Keratinocyte (primary cell): Measurements from ENCODE around the gene CUZD1. TPM values are rescaled to one million over a fixed set of nuclear protein-coding genes. Genes with fewer than 3 reads are reported as not detected.

Experiments
- DNase-seq: peaks from one replicate; pipeline ENCODE4 v3.0.0-alpha.2; 2011; ENCODE audit warnings: low read depth, missing footprints, low spot score
- FAIRE-seq: peaks from 2 replicates; lab custom pipeline; 2011; peaks lifted over from hg19 to GRCh38; lab: Jason Lieb, UNC
- H2AFZ ChIP-seq: 2 replicates; pipeline ENCODE4 v1.6.0; 2012; ENCODE audit warnings: low read length, control low read depth, inconsistent platforms; ENCODE audit not compliant: control insufficient read depth
- H3K27ac ChIP-seq: 2 replicates; pipeline ENCODE4 v1.5.1; 2011; ENCODE audit warnings: low read length; ENCODE audit not compliant: control insufficient read depth, insufficient read depth
- H3K27me3 ChIP-seq: 3 replicates; pipeline ENCODE4 v1.6.0; 2011; ENCODE audit warnings: low read length; ENCODE audit not compliant: control insufficient read depth, insufficient read depth; ENCODE audit errors: extremely low read depth
- H3K36me3 ChIP-seq, 2 experiments: 2 replicates in 1 of 2; 3 replicates in 1 of 2; pipeline ENCODE4 v1.5.1; 2011; ENCODE audit warnings: low read length in 2 of 2, mild to moderate bottlenecking in 1 of 2; ENCODE audit not compliant: control insufficient read depth in 2 of 2, insufficient read depth in 2 of 2; ENCODE audit errors: extremely low read depth in 1 of 2
- H3K4me1 ChIP-seq: 3 replicates; pipeline ENCODE4 v1.5.1; 2011; ENCODE audit warnings: low read length; ENCODE audit not compliant: control insufficient read depth, insufficient read depth; ENCODE audit errors: extremely low read depth
- H3K4me2 ChIP-seq: 3 replicates; pipeline ENCODE4 v1.6.0; 2011; ENCODE audit warnings: low read depth, low read length; ENCODE audit not compliant: control insufficient read depth, insufficient read depth; ENCODE audit errors: extremely low read depth
- H3K4me3 ChIP-seq, 3 experiments: fragments of 200-600 bp in 1 of 3; sonication (generic) in 1 of 3; 2 replicates in 2 of 3; 3 replicates in 1 of 3; pipeline ENCODE4 v1.5.1; 2011 to 2016; ENCODE audit warnings: low read length in 3 of 3, mild to moderate bottlenecking in 3 of 3, control low read depth in 2 of 3, inconsistent platforms in 1 of 3, low read depth in 1 of 3, mixed read lengths in 1 of 3, mixed run types in 1 of 3, moderate library complexity in 1 of 3; ENCODE audit not compliant: control insufficient read depth in 2 of 3, insufficient read depth in 2 of 3; ENCODE audit errors: extremely low read depth in 1 of 3
- H3K79me2 ChIP-seq: 2 replicates; pipeline ENCODE4 v1.6.0; 2012; ENCODE audit warnings: low read length; ENCODE audit not compliant: control insufficient read depth, insufficient read depth
- H3K9ac ChIP-seq: 3 replicates; pipeline ENCODE4 v1.6.0; 2011; ENCODE audit warnings: low read length; ENCODE audit not compliant: control insufficient read depth, insufficient read depth; ENCODE audit errors: extremely low read depth
- H3K9me1 ChIP-seq: 3 replicates; pipeline ENCODE4 v1.6.0; 2011; ENCODE audit warnings: low read length; ENCODE audit not compliant: control insufficient read depth, insufficient read depth; ENCODE audit errors: extremely low read depth
- H3K9me3 ChIP-seq: 2 replicates; pipeline ENCODE4 v1.5.1; 2012; ENCODE audit warnings: low read depth, low read length; ENCODE audit not compliant: control insufficient read depth
- H4K20me1 ChIP-seq: 3 replicates; pipeline ENCODE4 v1.6.0; 2011; ENCODE audit warnings: low read length; ENCODE audit not compliant: control insufficient read depth, insufficient read depth; ENCODE audit errors: extremely low read depth
- CTCF ChIP-seq, 3 experiments: IDR thresholded peaks in 1 of 3; conservative IDR thresholded peaks in 1 of 3; optimal IDR thresholded peaks in 1 of 3; 2 replicates in 2 of 3; 3 replicates in 1 of 3; pipeline versions ENCODE3 to v1.5.1; 2011; ENCODE audit warnings: low read length in 3 of 3, mild to moderate bottlenecking in 3 of 3, moderate library complexity in 2 of 3, control low read depth in 1 of 3, inconsistent platforms in 1 of 3; ENCODE audit not compliant: insufficient read depth in 2 of 3; ENCODE audit errors: extremely low read depth in 1 of 3
- EZH2 ChIP-seq: IDR thresholded peaks from one replicate; pipeline ENCODE4 v1.6.1; 2012; ENCODE audit warnings: inconsistent platforms, mild to moderate bottlenecking, low read length, moderate library complexity
- dilution Hi-C: fragments of 300-500 bp; cut with MboI; formaldehyde crosslinking; loops from one replicate; pipeline ENCODE4 v1.7.0; 2020; ENCODE audit warnings: low sequenced_read_pairs; ENCODE audit not compliant: extremely low pct_ligation_motif_present
- polyA plus RNA-seq, 5 experiments: library from polyadenylated mRNA; depleted of rRNA in 3 of 5; stranded (reverse) in 3 of 5; stranded (forward) in 1 of 5; unstranded in 1 of 5; fragments of >200 nt; gene quantifications; 1 replicate in 1 of 5; 2 replicates in 3 of 5; 3 replicates in 1 of 5; pipeline versions ENCODE4 v1.2.1 to v1.2.3, GENCODE V29; 2011 to 2012; ENCODE audit warnings: missing spikeins in 2 of 5, low read depth in 1 of 5, low replicate concordance in 1 of 5

The CUZD1 gene
- polyA plus RNA-seq, 1 donor (not counting 4 experiments of a cell fraction or from before 2014, with no cell fraction given), result 0.93 TPM

DNA sequence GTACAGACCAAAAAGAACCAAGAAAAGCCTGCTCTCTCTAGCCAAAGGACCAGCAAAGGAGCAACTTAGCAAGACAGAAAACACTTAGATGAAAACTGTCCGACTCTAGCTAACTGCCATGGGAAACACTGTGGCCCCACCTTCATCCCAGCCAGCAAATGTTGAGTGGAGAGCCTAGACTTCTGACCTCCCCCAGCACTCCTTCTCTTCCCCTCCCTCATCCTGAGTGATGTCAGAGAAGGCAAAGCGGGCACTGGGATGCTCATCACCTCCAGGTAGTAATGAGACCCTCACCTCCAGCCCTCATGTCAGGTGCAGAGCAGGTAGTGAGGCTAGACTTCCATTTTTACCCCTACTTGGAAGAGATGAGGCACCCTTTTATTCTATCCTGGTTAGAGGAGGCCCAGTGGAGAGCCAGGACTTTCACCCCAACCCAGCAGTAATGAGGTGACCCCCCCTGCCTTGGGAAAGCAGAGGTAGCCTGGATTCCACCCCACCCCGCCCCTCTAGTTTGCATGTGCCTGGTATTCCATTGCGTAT, 16.9 kb downstream of the CUZD1 start:
- no peak overlapping the region for H3K27ac ChIP-seq
- H3K4me2 ChIP-seq, result no peak overlapping the region
- FAIRE-seq (no peak), DNase-seq (no peak)
- peaks cover 0 to 2% of the 10 kb centered on the region in 2 experiments for H3K36me3 ChIP-seq
- H3K9me3 ChIP-seq, result no peaks in the 10 kb centered on the region
- H4K20me1 ChIP-seq, result no peaks in the 10 kb centered on the region
- peaks cover 3% of the 10 kb centered on the region for H3K27me3 ChIP-seq
- TF ChIP-seq EZH2, result no peak
- TF ChIP-seq CTCF (optimal IDR thresholded peaks at IDR 0.05 in 1 of 3, IDR thresholded peaks at IDR 0.05 in 1 of 3, conservative IDR thresholded peaks at IDR 0.05 in 1 of 3; ENCODE audit: extremely low read depth in 1 of 3, insufficient read depth in 2 of 3, low read length in 3 of 3), result no peak
- H2AFZ ChIP-seq, result no peak overlapping the region
- no peak overlapping the region for H3K9ac ChIP-seq
- H3K9me1 ChIP-seq, result no peaks in the 10 kb centered on the region
- peaks cover 4% of the 10 kb centered on the region for H3K4me1 ChIP-seq
- dilution Hi-C loops, result no loop called here
- no peaks in the 10 kb centered on the region for H3K79me2 ChIP-seq
- no peak overlapping the region for H3K4me3 ChIP-seq

DNA sequence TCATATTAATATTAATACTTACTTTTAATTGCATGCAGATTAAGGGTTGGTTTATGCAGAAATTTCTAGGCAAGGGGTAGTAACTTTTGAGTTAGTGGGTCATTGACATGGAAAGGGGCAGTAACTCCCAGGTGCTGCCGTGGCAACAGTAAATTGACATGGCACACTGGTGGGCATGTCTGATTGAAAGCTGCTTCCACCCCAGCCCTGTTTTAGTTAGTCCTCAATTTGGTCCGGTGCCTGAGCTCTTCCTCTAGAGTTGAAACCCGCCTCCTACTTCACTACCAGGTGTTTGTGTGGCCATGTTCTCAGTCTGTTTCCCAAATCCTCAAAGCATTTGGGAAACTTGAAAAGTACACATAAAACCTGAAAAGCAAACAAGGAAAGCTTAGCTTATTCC, 18.4 kb downstream of the CUZD1 start:
- dilution Hi-C loops, result no loop called here
- Histone ChIP-seq H3K27ac (no peak overlapping the region), H2AFZ (no peak overlapping the region), H3K9ac (no peak overlapping the region), H3K4me2 (no peak overlapping the region), H3K4me3 (no peak overlapping the region), H3K9me1 (no peaks in the 10 kb centered on the region), H3K9me3 (no peaks in the 10 kb centered on the region), H3K79me2 (no peaks in the 10 kb centered on the region), H3K27me3 (peaks cover 8% of the 10 kb centered on the region), H3K36me3 (peaks cover 0 to 2% of the 10 kb centered on the region in 2 experiments), H3K4me1 (peaks cover 4% of the 10 kb centered on the region), H4K20me1 (no peaks in the 10 kb centered on the region)
- DNase-seq, result no peak
- no peak for FAIRE-seq
- TF ChIP-seq CTCF (optimal IDR thresholded peaks at IDR 0.05 in 1 of 3, IDR thresholded peaks at IDR 0.05 in 1 of 3, conservative IDR thresholded peaks at IDR 0.05 in 1 of 3; ENCODE audit: extremely low read depth in 1 of 3, insufficient read depth in 2 of 3, low read length in 3 of 3) (no peak), EZH2 (no peak)
